Neural progenitor cell (in vitro differentiated cells): Measurements from ENCODE around the gene TACO1.

Source experiments
- CTCF ChIP-seq: fragments of 200-600 bp; sonication (generic); IDR thresholded peaks from 2 replicates; pipeline ENCODE4 v1.5.1; 2017; ENCODE audit warnings: antibody characterized with exemption, mild to moderate bottlenecking
- EZH2phosphoT487 ChIP-seq: fragments of 200-600 bp; sonication (generic); IDR thresholded peaks from 2 replicates; pipeline ENCODE4 v1.6.1; 2017; ENCODE audit warnings: antibody characterized with exemption

GRCh38 chr17:63592797-63593196, 7.9 kb upstream of the TACO1 start:
- TF ChIP-seq CTCF: no peak
- no peak for TF ChIP-seq EZH2phosphoT487
